ENCODE data around the gene TMOD2. TPM values are rescaled to one million over a fixed set of nuclear protein-coding genes. Genes with fewer than 3 reads are reported as not detected.

TMOD2 gene
- total RNA-seq, 4 donors from 2014 or later, result 7.1 to 14.1 (median 11.0) TPM

DNA sequence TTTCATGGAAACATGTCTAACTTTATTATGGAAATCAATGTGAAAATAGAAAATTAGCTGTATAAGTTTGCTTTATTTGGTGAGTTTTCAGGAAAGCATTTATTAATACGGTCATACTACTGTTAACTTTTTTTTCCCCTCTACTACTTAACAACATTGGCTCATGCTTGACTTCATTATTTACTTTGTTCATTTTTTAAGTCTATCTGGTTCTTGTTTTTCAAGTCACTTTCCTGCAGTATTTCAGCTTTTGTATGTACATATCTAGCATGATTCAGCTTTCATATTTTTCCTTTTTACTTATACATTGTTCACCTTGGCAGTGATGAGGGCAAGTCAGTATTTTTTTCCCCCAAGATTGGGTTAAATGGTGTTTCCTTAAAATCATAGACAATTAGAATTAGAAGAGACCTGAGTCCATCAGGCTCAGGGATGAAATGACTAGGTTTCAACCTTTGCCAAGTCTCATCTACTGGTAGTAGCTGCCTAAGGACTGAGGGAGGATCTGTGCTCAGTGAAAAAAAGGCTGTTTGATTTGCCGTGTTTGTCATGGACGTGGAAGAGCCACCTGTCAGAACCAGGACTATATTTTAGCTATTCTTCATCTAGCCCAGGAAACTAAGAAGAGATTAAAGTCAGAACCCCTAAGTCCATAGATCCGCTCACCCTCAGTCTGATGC is 93.5 kb downstream of the TMOD2 start:
- H3K9me3 ChIP-seq, result no peaks in the 10 kb centered on the region
- no peak overlapping the region for H3K27ac ChIP-seq
- intact Hi-C loops (cut with DNase I), result no loop called here
- TF ChIP-seq, protein P1, sequence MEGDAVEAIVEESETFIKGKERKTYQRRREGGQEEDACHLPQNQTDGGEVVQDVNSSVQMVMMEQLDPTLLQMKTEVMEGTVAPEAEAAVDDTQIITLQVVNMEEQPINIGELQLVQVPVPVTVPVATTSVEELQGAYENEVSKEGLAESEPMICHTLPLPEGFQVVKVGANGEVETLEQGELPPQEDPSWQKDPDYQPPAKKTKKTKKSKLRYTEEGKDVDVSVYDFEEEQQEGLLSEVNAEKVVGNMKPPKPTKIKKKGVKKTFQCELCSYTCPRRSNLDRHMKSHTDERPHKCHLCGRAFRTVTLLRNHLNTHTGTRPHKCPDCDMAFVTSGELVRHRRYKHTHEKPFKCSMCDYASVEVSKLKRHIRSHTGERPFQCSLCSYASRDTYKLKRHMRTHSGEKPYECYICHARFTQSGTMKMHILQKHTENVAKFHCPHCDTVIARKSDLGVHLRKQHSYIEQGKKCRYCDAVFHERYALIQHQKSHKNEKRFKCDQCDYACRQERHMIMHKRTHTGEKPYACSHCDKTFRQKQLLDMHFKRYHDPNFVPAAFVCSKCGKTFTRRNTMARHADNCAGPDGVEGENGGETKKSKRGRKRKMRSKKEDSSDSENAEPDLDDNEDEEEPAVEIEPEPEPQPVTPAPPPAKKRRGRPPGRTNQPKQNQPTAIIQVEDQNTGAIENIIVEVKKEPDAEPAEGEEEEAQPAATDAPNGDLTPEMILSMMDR (IDR thresholded peaks at IDR 0.05), result no peak
- no peak for TF ChIP-seq POLR2A (IDR thresholded peaks at IDR 0.05)
- no peaks in the 10 kb centered on the region for H3K27me3 ChIP-seq
- no peak overlapping the region for H3K4me3 ChIP-seq (replicated peaks in 1 of 3)
- peaks cover 50 to 65% of the 10 kb centered on the region in 2 donors for H3K4me1 ChIP-seq
- H3K36me3 ChIP-seq, result no peaks in the 10 kb centered on the region
- no peak for DNase-seq
- 73 to 75% methylated on average over 4 of the region's 4 CpGs for WGBS, 2 donors

DNA sequence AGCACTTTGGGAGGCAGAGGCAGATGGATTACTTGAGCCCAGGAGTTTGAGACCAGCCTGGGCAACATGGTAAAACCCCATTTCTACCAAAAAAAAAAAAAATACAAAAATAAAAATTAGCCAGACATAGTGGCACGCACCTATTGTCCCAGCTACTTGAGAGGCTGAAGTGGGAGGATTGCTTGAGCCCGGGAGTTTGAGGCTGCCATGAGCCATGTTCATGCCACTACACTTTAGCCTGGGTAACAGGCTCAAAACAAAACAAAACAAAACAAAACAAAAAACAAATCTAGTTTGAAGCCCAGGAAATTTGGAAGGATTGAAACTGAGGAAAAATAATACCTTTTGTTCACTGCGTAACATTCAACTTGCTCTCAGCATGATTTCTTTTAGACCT is 94.7 kb downstream of the TMOD2 start:
- WGBS, 2 donors, result 84 to 86% methylated on average over 3 of the region's 3 CpGs
- H3K4me3 ChIP-seq (replicated peaks in 1 of 3), result no peak overlapping the region
- H3K36me3 ChIP-seq, result no peaks in the 10 kb centered on the region
- peaks cover 50 to 65% of the 10 kb centered on the region in 2 donors for H3K4me1 ChIP-seq
- intact Hi-C loops (cut with DNase I), result no loop called here
- no peak for DNase-seq
- peak overlapping the region in 2 of 3 donors; percentile 34 to 45 for H3K27ac ChIP-seq
- no peaks in the 10 kb centered on the region for H3K9me3 ChIP-seq
- no peak for TF ChIP-seq POLR2A (IDR thresholded peaks at IDR 0.05)
- TF ChIP-seq, protein P1 (IDR thresholded peaks at IDR 0.05), result no peak
- no peaks in the 10 kb centered on the region for H3K27me3 ChIP-seq

DNA sequence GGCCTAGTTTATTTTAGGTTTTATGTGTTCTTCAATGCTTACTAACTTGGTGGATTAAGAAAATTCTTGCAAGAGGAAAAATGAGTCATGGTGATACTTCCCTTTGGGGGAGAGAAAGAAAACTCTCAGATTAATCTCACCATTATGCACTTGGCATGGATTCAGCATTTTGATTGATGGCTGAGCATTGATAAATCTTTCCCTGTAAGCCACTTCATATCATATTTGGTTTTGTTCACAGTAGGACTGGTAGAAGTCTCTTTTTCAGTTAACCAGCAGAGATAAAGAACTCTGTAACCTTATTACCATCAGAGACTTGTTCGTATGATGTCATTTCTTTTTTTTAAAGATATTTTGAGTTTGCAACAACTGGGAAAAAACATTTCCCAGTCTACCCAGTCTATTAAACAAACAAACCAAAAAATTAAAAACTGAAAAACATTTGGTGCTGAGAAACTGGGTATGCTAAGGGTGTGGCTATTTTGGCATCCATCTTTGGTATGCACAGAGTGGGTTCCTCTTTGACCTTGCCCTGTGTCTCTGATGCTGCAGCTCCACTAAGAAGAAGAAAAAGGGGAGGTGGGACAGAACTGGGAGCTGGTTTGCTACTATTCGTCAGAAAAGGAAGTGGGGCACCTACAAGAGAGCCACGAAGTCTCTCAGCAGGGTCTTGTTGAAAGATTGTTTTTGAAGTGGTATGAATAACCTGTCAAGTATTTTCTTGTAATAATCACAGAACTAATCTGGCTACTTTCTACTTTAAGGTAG is 95.2 kb downstream of the TMOD2 start:
- no peak for DNase-seq
- H3K4me3 ChIP-seq (replicated peaks in 1 of 3), result no peak overlapping the region
- H3K36me3 ChIP-seq, result no peaks in the 10 kb centered on the region
- 37 to 38% methylated on average over 3 of the region's 3 CpGs for WGBS, 2 donors
- H3K9me3 ChIP-seq, result no peaks in the 10 kb centered on the region
- intact Hi-C loops (cut with DNase I), result no loop called here
- TF ChIP-seq, protein P1 (IDR thresholded peaks at IDR 0.05), result no peak
- TF ChIP-seq POLR2A (IDR thresholded peaks at IDR 0.05), result no peak
- H3K4me1 ChIP-seq, result peaks cover 50 to 62% of the 10 kb centered on the region in 2 donors
- H3K27me3 ChIP-seq, result no peaks in the 10 kb centered on the region
- peak overlapping the region in 1 of 3 donors; percentile 45 for H3K27ac ChIP-seq

DNA sequence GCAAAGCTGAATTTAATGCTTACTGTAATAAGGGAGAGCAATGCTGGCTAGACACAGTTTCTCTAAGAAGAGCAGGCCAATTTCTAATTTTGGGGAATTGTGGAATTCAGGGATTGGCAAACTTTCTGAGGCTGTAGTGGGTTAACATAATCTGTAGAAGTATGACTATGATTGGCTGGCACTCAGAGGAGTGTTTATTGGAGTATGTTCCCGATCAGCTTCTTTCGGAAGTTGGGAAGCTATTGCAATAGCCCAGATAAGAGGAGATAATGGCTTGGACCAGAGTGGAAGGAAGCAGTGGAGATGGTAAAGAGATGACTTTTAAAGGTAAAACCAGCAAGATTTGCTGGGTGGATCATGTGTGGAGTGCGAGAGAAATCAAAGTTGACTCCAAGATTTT is 97.4 kb downstream of the TMOD2 start:
- TF ChIP-seq, protein P1 (IDR thresholded peaks at IDR 0.05), result no peak
- no peak for TF ChIP-seq POLR2A (IDR thresholded peaks at IDR 0.05)
- 67 to 75% methylated on average over 3 of the region's 3 CpGs for WGBS, 2 donors

DNA sequence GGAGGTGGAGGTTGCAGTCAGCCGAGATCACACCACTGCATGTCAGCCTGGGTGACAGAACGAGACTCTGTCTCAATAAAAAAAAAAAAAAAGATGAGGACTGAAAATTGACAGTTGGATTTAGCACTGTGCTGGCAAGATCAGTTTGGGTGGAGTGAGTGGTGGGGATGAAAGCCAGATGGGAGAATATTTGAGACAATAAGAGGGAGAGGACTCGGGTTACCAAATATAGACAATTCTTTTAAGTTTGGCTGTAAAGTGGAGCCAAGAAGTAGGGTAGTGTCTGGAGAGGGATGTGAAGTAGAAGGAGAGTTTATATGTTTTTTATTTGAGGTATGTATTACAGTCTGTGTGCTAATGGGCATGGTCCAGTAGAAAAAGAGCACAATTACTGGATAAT is 98.5 kb downstream of the TMOD2 start:
- intact Hi-C loops (cut with DNase I), result no loop called here
- Histone ChIP-seq H3K9me3 (no peaks in the 10 kb centered on the region), H3K36me3 (no peaks in the 10 kb centered on the region), H3K4me1 (peaks cover 30% of the 10 kb centered on the region in 2 donors), H3K4me3 (replicated peaks in 1 of 3) (no peak overlapping the region), H3K27me3 (no peaks in the 10 kb centered on the region), H3K27ac (no peak overlapping the region)
- TF ChIP-seq POLR2A (IDR thresholded peaks at IDR 0.05), result no peak
- TF ChIP-seq, protein P1 (IDR thresholded peaks at IDR 0.05), result no peak
- 88 to 92% methylated on average over 3 of the region's 3 CpGs for WGBS, 2 donors
- no peak for DNase-seq

More for the DNA sequence above, 97.4 kb downstream of the TMOD2 start:
- no peak overlapping the region for H3K27ac ChIP-seq
- DNase-seq, result no peak
- no peak overlapping the region for H3K4me3 ChIP-seq (replicated peaks in 1 of 3)
- intact Hi-C loops (cut with DNase I), result no loop called here
- no peaks in the 10 kb centered on the region for H3K36me3 ChIP-seq
- H3K4me1 ChIP-seq, result peaks cover 40% of the 10 kb centered on the region in 2 donors
- H3K9me3 ChIP-seq, result no peaks in the 10 kb centered on the region
- H3K27me3 ChIP-seq, result no peaks in the 10 kb centered on the region

Data from thyroid gland (tissue), 4 donors.